GM23338 (cell line): ENCODE data around the gene CASP7. TPM values are rescaled to one million over a fixed set of nuclear protein-coding genes. Genes with fewer than 3 reads are reported as not detected.
A peak's percentile ranks its signal among the peaks of the same experiment; 100 is the strongest.

Experiments
- ATAC-seq: fragments of 200-7000 bp; cut with Tn5 transposase; 3 replicates; pipeline ENCODE4 v1.9.1; 2020
- DNase-seq: peaks from one replicate; pipeline ENCODE4 v3.0.0-alpha.2; 2015; ENCODE audit warnings: low spot score
- H2AFZ ChIP-seq: fragments of 200-600 bp; sonication (generic); 2 replicates; pipeline ENCODE4 v1.8.0; 2016; ENCODE audit warnings: antibody characterized with exemption, mild to moderate bottlenecking, moderate library complexity
- H3F3A ChIP-seq: fragments of 200-600 bp; sonication (generic); replicated peaks from 2 replicates; pipeline ENCODE4 v1.8.0; 2017; ENCODE audit warnings: antibody characterized with exemption, mixed run types, low read depth
- H3K27ac ChIP-seq: fragments of 200-600 bp; sonication (generic); 2 replicates; pipeline ENCODE4 v1.6.1; 2016; ENCODE audit warnings: low read depth
- H3K27me3 ChIP-seq: fragments of 200-600 bp; sonication (generic); 2 replicates; pipeline ENCODE4 v1.8.0; 2016; ENCODE audit warnings: mild to moderate bottlenecking, mixed run types, moderate library complexity; ENCODE audit not compliant: insufficient read depth
- H3K36me3 ChIP-seq: fragments of 200-600 bp; sonication (generic); 2 replicates; pipeline ENCODE4 v1.8.0; 2016; ENCODE audit warnings: mild to moderate bottlenecking; ENCODE audit not compliant: insufficient read depth
- H3K4me1 ChIP-seq: fragments of 200-600 bp; sonication (generic); 2 replicates; pipeline ENCODE4 v1.8.0; 2016; ENCODE audit warnings: mild to moderate bottlenecking, moderate library complexity; ENCODE audit not compliant: insufficient read depth
- H3K4me2 ChIP-seq: fragments of 200-600 bp; sonication (generic); 2 replicates; pipeline ENCODE4 v1.7.1; 2017; ENCODE audit warnings: mixed run types
- H3K4me3 ChIP-seq: fragments of 200-600 bp; sonication (generic); 2 replicates; pipeline ENCODE4 v1.6.1; 2016; ENCODE audit warnings: mixed run types
- H3K79me2 ChIP-seq: fragments of 200-600 bp; sonication (generic); replicated peaks from 2 replicates; pipeline ENCODE4 v1.8.0; 2017; ENCODE audit warnings: mild to moderate bottlenecking; ENCODE audit not compliant: insufficient read depth
- H3K9me2 ChIP-seq: fragments of 200-600 bp; sonication (generic); 2 replicates; pipeline ENCODE4 v1.8.0; 2017; ENCODE audit not compliant: insufficient read depth
- H4K20me1 ChIP-seq: fragments of 200-600 bp; sonication (generic); replicated peaks from 2 replicates; pipeline ENCODE4 v1.8.0; 2017; ENCODE audit warnings: mild to moderate bottlenecking; ENCODE audit not compliant: insufficient read depth
- H3K27ac Mint-ChIP-seq: 2 replicates; pipeline ENCODE4 v1.8.0; 2020; ENCODE audit warnings: inconsistent platforms, mild to moderate bottlenecking, moderate library complexity, mixed read lengths
- H3K27me3 Mint-ChIP-seq: 3 replicates; pipeline ENCODE4 v1.8.0; 2022; ENCODE audit warnings: low read depth, mild to moderate bottlenecking, moderate library complexity, mixed read lengths, inconsistent platforms; ENCODE audit not compliant: insufficient read depth, poor library complexity
- H3K36me3 Mint-ChIP-seq: 3 replicates; pipeline ENCODE4 v1.8.0; 2021; ENCODE audit warnings: low read depth, mild to moderate bottlenecking, inconsistent platforms, moderate library complexity, mixed read lengths
- H3K4me1 Mint-ChIP-seq: 3 replicates; pipeline ENCODE4 v1.8.0; 2020; ENCODE audit warnings: mild to moderate bottlenecking, inconsistent platforms, mixed read lengths
- H3K4me3 Mint-ChIP-seq: 3 replicates; pipeline ENCODE4 v1.8.0; 2021; ENCODE audit warnings: moderate library complexity, mild to moderate bottlenecking, inconsistent platforms, mixed read lengths
- H3K9me3 Mint-ChIP-seq: 3 replicates; pipeline ENCODE4 v1.8.0; 2020; ENCODE audit warnings: moderate library complexity, mild to moderate bottlenecking, inconsistent platforms, mixed read lengths
- CREB1 ChIP-seq: fragments of 250-450 bp; sonication (Bioruptor Pico); IDR thresholded peaks from 2 replicates; pipeline ENCODE4 v1.5.0; 2020; ENCODE audit warnings: low read depth, mild to moderate bottlenecking, moderate library complexity
- CTCF ChIP-seq, 2 experiments: fragments of 200-600 bp in 1 of 2; sonication (generic) in 1 of 2; conservative IDR thresholded peaks; 2 replicates each; pipeline versions ENCODE4 v1.5.1 to v1.6.1; 2016 to 2017; ENCODE audit warnings: antibody characterized with exemption in 2 of 2, low read depth in 2 of 2, mild to moderate bottlenecking in 2 of 2, moderate library complexity in 1 of 2
- ETS1 ChIP-seq: IDR thresholded peaks from 2 replicates; pipeline ENCODE4 v1.6.1; 2016; ENCODE audit warnings: antibody characterized with exemption
- EZH2 ChIP-seq: fragments of 200-600 bp; sonication (generic); IDR thresholded peaks from one replicate; pipeline ENCODE4 v1.8.0; 2017; ENCODE audit warnings: antibody characterized with exemption, mild to moderate bottlenecking, low read depth; ENCODE audit not compliant: unreplicated experiment
- EZH2phosphoT487 ChIP-seq: fragments of 200-600 bp; sonication (generic); IDR thresholded peaks from one replicate; pipeline ENCODE4 v1.8.1; 2018; ENCODE audit warnings: antibody characterized with exemption; ENCODE audit not compliant: unreplicated experiment
- JUNB ChIP-seq: IDR thresholded peaks from one replicate; pipeline ENCODE4 v1.6.1; 2016; ENCODE audit warnings: antibody characterized with exemption; ENCODE audit not compliant: unreplicated experiment
- NANOG ChIP-seq: IDR thresholded peaks from 2 replicates; pipeline ENCODE4 v1.6.1; 2016; ENCODE audit warnings: antibody characterized with exemption, borderline replicate concordance
- POLR2AphosphoS5 ChIP-seq: IDR thresholded peaks from 2 replicates; pipeline ENCODE4 v1.6.1; 2016; ENCODE audit warnings: antibody characterized with exemption, low read depth
- STAT1 ChIP-seq: IDR thresholded peaks from one replicate; pipeline ENCODE4 v1.6.1; 2016; ENCODE audit warnings: antibody characterized with exemption; ENCODE audit not compliant: unreplicated experiment
- ZNF114 ChIP-seq: fragments of 250-450 bp; sonication (Bioruptor Pico); IDR thresholded peaks from 2 replicates; pipeline ENCODE4 v1.5.0; 2020; ENCODE audit warnings: mild to moderate bottlenecking, moderate library complexity
- ZNF462 ChIP-seq: fragments of 250-450 bp; sonication (Bioruptor Pico); IDR thresholded peaks from 2 replicates; pipeline ENCODE4 v1.5.0; 2020; ENCODE audit warnings: mild to moderate bottlenecking, moderate library complexity
- polyA plus RNA-seq: library from polyadenylated mRNA; unstranded; fragments of >200 nt; fragmentation: Nextera tagmentation; extraction: Ambion mirVana; gene quantifications from 2 replicates; pipeline ENCODE4 v1.2.1, GENCODE V29; 2016
- total RNA-seq: library from RNA; depleted of rRNA; stranded (reverse); fragments of >200 nt; shearing (Covaris generic); gene quantifications from 2 replicates; pipeline ENCODE4 v1.2.3, GENCODE V29; 2014

The CASP7 gene
- total and polyA plus RNA-seq, 2 experiments from 2014 or later = 2.1 to 7.0 TPM

- H3F3A ChIP-seq = no peaks in the 10 kb centered on the region
- H3K27ac ChIP-seq = no peak overlapping the region
- H3K4me3 ChIP-seq = no peak overlapping the region
- DNase-seq = peak; percentile 18
- TF ChIP-seq CTCF (conservative IDR thresholded peaks at IDR 0.05; ENCODE audit: low read depth in 2 of 2) = peak in 1 of 2 experiments; percentile 26; a peak in 2 of 4 replicates
- no peak for TF ChIP-seq POLR2AphosphoS5
- H3K27me3 Mint-ChIP-seq = no peaks in the 10 kb centered on the region
- H3K36me3 ChIP-seq = no peaks in the 10 kb centered on the region
- no peak overlapping the region for H2AFZ ChIP-seq
- no peak overlapping the region for H3K4me2 ChIP-seq
- H3K27me3 ChIP-seq = no peaks in the 10 kb centered on the region
- H3K4me1 ChIP-seq = no peaks in the 10 kb centered on the region
- H3K27ac Mint-ChIP-seq = no peak overlapping the region; the same call in 1 of the 2 replicates
- H3K4me1 Mint-ChIP-seq = peaks cover 13% of the 10 kb centered on the region
- no peaks in the 10 kb centered on the region for H3K36me3 Mint-ChIP-seq
- no peak overlapping the region for H3K4me3 Mint-ChIP-seq
- no peaks in the 10 kb centered on the region for H3K9me2 ChIP-seq
- no peaks in the 10 kb centered on the region for H3K9me3 Mint-ChIP-seq
- peak; percentile 54 for ATAC-seq
- no peaks in the 10 kb centered on the region for H4K20me1 ChIP-seq
- H3K79me2 ChIP-seq = no peaks in the 10 kb centered on the region
These were observed 56.2 kb downstream of the CASP7 start for GRCh38 chr10:113735913-113736312.

GRCh38 chr10:113736576-113736975 lies 56.9 kb downstream of the CASP7 start:
- H3K4me1 Mint-ChIP-seq = peaks cover 13% of the 10 kb centered on the region
- Histone ChIP-seq H3K4me2 (no peak overlapping the region), H3K79me2 (no peaks in the 10 kb centered on the region), H3F3A (no peaks in the 10 kb centered on the region), H3K27ac (peak overlapping the region; percentile 40; the same call in 1 of the 2 replicates), H3K9me2 (no peaks in the 10 kb centered on the region), H3K4me3 (no peak overlapping the region), H2AFZ (no peak overlapping the region), H3K27me3 (no peaks in the 10 kb centered on the region), H3K4me1 (no peaks in the 10 kb centered on the region), H3K36me3 (no peaks in the 10 kb centered on the region), H4K20me1 (no peaks in the 10 kb centered on the region)
- ATAC-seq = no peak
- H3K27me3 Mint-ChIP-seq = no peaks in the 10 kb centered on the region
- no peak overlapping the region for H3K27ac Mint-ChIP-seq
- no peak for DNase-seq
- H3K4me3 Mint-ChIP-seq = no peak overlapping the region
- H3K9me3 Mint-ChIP-seq = no peaks in the 10 kb centered on the region
- H3K36me3 Mint-ChIP-seq = no peaks in the 10 kb centered on the region
- no peak for TF ChIP-seq POLR2AphosphoS5
- TF ChIP-seq EZH2phosphoT487 = no peak
- TF ChIP-seq CTCF (conservative IDR thresholded peaks at IDR 0.05; ENCODE audit: low read depth in 2 of 2) = no peak
- TF ChIP-seq STAT1 = no peak
- no peak for TF ChIP-seq ZNF114 (CRISPR knock-in tag)
- TF ChIP-seq ETS1 = no peak
- TF ChIP-seq ZNF462 (CRISPR knock-in tag) = no peak
- no peak for TF ChIP-seq JUNB
- TF ChIP-seq EZH2 = no peak
- TF ChIP-seq CREB1 (CRISPR knock-in tag) = no peak
- TF ChIP-seq NANOG = no peak
